Measurements from ENCODE around the gene LCLAT1.
"Not testable (repeated sequence)": the region's sequence is repeated elsewhere in the genome, so short reads cannot be mapped to it uniquely, and the experiment has no call there.

LCLAT1 gene

GRCh38 chr2:30456106-30456505 lies 9.1 kb downstream of the LCLAT1 start:
- no peak for DNase-seq

DNA sequence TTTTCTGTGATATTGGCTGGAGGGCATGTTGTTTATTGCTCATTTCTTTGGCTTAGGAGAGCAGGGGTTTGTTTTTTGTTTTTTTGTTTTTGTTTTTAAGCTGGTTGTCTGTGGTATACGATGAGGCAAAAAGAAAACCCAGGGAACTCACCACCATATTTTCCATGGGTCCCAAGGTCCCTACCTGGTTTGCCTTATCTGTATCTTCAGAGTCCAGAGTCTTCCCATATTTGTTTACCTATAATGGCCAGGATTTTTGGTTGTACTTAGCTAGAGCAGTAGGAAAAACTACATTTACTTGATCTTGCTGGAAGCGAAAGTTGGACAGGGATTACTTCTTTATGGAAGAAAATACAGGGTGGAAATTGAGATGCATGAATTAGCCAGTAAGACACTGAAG lies 9.5 kb downstream of the LCLAT1 start:
- DNase-seq = no peak

DNA sequence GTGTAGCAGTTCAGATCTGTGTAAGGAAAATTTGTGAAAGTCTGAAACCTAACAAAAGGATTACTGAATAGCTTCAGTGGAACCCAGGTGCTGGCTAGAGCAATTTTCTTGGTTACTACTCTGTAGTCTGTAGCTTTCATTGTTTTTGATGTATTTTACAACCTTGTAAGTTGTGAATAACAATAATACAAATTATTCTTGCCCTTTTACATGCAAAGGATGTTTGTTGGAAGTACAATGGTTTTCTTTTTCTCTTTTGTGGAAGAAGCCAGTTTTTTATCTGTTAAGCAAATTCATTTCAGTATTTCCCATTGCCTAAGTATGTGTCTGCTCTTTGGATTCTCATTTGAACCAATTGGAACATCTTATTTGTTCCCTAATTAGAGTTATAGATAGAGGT lies 10.2 kb downstream of the LCLAT1 start:
- no peak for DNase-seq

- no peak for DNase-seq
Observed at GRCh38 chr2:30459140-30459539, 12.1 kb downstream of the LCLAT1 start.

GRCh38 chr2:30462131-30462857 lies 15.2 kb downstream of the LCLAT1 start:
- no peak for DNase-seq

- DNase-seq = no peak
Observed at GRCh38 chr2:30463535-30463934, 16.5 kb downstream of the LCLAT1 start.

- DNase-seq = no peak
Observed at GRCh38 chr2:30464544-30465170, 17.6 kb downstream of the LCLAT1 start.

DNA sequence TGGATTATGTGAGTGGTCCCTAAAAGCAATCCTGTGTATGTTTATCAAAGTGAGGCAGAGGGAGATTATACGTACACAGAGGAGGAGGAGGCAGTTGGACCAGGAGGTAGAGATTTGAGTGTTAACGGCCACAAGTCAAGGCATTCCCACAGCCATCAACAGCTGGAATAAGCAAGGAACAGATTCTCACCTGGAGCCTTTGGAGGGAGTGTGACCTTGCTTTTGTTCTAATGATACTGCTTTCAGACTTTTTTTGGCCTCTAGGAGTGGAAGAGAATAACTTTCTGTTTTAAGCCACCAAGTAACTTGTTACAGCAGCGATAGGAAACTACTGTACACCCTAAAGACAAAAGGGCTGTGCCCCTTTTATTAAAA lies 18.1 kb downstream of the LCLAT1 start:
- no peak for DNase-seq

DNA sequence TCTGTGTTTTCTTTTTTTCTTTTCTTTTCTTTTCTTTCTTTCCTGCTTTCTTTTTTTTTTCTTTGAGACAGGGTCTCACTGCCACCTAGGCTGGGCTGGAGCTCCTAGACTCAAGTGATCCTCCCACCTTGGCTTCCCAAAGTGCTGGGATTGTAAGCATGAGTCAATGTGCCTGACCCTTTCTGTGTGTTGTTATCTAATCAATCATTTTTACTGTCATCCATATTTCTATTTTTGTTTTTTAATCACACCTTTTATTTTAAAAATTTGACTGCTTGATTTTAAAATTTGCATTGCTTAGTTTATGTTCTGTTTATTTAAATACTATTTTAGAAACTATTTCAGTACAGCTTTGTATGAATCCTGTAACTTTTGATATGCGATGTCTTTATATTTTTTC lies 19.2 kb downstream of the LCLAT1 start:
- DNase-seq = no peak

DNA sequence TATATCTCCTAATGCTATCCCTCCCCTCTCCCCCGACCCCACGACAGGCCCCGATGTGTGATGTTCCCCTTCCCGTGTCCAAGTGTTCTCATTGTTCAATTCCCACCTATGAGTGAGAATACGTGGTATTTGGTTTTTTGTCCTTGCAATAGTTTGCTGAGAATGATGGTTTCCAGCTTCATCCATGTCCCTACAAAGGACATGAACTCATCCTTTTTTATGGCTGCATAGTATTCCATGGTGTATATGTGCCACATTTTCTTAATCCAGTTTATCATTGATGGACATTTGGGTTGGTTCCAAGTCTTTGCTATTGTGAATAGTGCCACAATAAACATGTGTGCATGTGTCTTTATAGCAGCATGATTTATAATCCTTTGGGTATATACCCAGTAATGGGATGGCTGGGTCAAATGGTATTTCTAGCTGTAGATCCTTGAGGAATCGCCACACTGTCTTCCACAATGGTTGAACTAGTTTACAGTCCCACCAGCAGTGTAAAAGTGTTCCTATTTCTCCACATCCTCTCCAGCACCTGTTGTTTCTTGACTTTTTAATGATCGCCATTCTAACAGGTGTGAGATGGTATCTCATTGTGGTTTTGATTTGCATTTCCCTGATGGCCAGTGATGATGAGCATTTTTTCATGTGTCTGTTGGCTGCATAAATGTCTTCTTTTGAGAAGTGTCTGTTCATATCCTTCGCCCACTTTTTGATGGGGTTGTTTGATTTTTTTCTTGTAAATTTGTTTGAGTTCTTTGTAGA lies 20.2 kb downstream of the LCLAT1 start:
- not testable (repeated sequence) for DNase-seq

- no peak for DNase-seq
Observed at GRCh38 chr2:30470426-30470825, 23.4 kb downstream of the LCLAT1 start.

DNA sequence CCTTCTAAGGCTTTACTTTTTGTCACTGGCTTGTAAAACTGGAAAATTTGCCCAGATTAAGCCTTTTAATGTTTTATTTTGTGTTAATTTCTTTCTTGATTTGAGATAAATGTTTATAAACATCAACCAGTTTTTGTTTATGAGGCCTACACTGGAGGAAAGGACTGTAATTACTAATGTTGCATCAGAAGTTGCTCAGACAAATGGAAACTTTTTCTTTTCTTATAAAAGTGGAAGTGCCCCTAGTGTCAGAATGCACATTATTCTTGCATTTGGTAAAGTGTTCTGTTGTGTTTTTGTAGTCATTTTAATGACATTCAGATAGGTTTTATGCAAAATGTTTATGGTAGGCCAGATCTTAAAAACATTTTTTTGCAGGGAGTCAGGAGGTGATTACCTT lies 25.3 kb downstream of the LCLAT1 start:
- no peak for DNase-seq

DNA sequence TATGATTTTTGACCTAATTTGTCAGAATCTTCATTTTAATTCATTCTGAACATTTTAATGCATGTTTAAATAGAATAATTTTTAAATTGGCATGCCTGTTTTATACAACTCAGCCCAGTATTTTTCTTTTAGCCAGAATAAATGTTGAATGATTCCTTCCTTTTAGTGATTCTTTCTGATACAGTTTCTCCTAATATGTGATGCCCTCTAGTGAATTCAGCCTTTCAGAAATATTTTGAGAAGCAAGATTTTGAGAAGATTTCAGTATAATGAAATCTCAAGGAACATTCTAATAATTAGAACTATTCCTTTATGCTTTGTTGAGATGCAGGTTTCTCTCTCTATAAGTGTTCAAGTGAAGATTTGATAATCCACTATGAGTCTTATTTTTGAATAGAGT lies 28.5 kb downstream of the LCLAT1 start:
- DNase-seq = no peak

DNA sequence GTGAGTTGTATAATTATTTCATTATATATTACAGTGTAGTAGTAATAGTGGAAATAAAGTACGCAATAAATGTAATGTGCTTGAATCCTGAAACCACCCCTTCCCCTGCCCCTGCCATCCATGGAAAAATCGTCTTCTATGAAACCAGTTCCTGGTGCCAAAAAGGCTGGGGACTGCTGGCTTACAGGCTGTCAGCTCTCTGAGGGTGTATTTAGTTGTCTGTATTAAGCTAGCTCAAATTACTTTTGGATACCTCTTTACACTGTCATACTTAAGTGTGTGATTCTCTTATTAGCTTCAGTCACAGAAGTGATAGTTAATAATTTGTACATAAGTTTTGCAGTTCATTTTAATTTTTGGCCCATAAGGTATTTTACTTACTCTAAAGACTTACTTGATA lies 29.6 kb downstream of the LCLAT1 start:
- no peak for DNase-seq

GRCh38 chr2:30480703-30481322 lies 33.8 kb downstream of the LCLAT1 start:
- DNase-seq = no peak

GRCh38 chr2:30481323-30481800 lies 34.3 kb downstream of the LCLAT1 start:
- DNase-seq = no peak

DNA sequence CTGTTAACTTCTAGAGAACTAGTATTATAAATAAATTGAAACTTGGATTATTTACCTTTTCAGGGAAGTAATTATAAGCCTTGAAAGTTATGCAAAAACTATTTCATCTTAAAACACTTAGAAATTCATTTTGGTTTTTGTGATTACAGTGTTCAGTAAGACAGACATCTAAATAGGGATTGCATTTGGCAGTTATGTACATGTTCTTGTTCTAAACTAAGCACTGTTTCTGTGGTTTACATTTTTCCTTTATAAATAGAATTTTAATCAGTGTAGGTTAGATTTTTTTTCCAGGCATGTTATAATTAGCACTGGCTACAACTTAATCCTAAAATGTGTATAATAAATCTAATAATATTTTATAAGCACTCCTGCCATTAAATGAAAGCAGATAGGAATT lies 35.0 kb downstream of the LCLAT1 start:
- DNase-seq = no peak

GRCh38 chr2:30484145-30484544 lies 37.1 kb downstream of the LCLAT1 start:
- DNase-seq = no peak

GRCh38 chr2:30484995-30485394 lies 37.9 kb downstream of the LCLAT1 start:
- no peak for DNase-seq

- DNase-seq = no peak
Observed at GRCh38 chr2:30486655-30487054, 39.6 kb downstream of the LCLAT1 start.

- no peak for DNase-seq
Observed at GRCh38 chr2:30487603-30488002, 40.6 kb downstream of the LCLAT1 start.

DNA sequence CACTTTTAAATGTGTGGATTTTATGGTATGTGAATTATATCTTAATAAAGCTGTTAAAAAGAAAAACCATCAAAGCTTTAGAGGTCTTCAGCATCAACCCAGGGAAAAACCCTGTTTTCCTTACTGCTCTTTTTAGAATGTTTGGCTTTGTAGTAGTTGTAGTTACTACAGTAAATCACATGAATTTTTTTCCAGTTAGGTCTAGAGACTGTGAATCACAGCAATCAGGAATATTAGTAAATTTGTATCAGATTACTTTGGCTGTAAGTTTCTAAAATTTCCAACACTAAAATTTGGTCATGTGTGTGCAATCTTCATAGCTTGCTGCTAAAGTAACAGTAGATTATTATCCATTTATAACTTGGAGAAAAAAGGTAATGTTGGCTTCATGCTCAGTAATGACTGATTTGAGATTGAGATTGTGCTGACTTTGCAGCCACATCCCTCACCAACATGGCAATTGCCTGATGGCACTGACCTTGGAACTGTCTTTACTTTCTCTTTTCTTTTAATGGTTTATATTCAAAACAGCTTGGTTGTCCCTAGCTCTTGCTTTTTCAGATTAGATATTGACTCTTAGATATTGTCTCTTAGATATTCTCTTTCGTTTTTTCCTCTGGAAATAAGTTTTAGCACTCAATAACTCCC lies 41.1 kb downstream of the LCLAT1 start:
- no peak for DNase-seq

DNA sequence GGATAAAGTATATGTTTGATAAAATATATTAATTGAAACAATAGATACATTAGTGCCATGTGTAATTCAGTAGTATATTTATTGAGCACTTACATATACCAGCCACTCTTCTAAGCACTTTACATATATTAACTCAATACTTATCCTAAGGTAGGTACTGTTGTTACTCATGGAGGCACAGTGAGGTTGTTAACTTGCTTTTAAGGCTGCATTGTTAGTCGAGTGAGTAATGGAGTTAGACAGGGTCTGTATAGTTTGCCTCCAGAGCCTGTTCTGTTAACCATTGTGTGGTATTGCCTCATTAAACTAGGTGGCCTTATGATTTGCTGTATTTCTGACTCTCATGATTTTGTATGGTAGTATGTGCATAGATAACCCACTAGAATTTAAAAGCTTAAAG lies 44.2 kb downstream of the LCLAT1 start:
- no peak for DNase-seq

Measured in NK-92 treated with Interleukin-12 subunit alpha and Interleukin-12 subunit beta, amount 100 ng/mL, for 24 hours (cell line).